ENCODE results near the gene EPB41L4B.
"Not testable (repeated sequence)": the region's sequence is repeated elsewhere in the genome, so short reads cannot be mapped to it uniquely, and the experiment has no call there.

The EPB41L4B gene

DNA sequence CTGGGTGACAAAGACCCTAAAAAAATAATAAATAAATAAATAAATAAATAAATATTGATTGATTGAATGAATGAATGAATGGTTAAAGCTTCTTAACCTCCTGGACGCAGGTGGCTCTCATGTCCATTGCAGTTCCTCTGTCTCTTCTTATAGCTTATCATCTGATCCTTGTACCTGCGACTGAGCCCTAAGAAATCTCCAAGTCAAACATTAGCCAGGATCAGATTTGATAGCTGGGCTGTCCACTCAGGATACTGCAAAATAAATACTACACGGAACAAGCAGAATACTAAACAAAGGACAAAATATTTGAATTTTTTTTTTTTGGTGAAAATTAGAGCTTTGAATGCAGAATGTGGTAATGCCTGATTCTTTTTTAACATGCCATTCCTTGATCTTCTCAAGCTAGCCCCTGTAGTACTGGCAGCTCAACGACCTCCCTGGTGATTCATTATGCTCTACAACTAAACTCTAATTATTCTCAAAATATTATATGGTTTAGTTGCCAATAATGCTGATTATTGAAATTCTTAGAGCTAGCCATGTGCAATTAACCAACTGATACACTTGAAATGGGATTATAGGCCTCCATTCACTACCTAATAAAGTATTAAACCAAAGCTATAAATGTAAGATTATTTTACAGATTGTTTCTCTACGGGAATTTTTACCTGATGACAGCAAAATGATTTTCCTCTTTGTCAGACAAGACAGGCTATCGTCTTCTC is 191.2 kb downstream of the EPB41L4B start:
- no peaks in the 10 kb centered on the region for H3K36me3 ChIP-seq (ENCODE audit: control insufficient read depth, insufficient read depth, low read length)
- DNase-seq (ENCODE audit: extremely low read depth, insufficient read length): no peak
- H3K4me3 ChIP-seq (replicated peaks; ENCODE audit: low read depth, low read length): no peak overlapping the region
- TF ChIP-seq, protein P1, sequence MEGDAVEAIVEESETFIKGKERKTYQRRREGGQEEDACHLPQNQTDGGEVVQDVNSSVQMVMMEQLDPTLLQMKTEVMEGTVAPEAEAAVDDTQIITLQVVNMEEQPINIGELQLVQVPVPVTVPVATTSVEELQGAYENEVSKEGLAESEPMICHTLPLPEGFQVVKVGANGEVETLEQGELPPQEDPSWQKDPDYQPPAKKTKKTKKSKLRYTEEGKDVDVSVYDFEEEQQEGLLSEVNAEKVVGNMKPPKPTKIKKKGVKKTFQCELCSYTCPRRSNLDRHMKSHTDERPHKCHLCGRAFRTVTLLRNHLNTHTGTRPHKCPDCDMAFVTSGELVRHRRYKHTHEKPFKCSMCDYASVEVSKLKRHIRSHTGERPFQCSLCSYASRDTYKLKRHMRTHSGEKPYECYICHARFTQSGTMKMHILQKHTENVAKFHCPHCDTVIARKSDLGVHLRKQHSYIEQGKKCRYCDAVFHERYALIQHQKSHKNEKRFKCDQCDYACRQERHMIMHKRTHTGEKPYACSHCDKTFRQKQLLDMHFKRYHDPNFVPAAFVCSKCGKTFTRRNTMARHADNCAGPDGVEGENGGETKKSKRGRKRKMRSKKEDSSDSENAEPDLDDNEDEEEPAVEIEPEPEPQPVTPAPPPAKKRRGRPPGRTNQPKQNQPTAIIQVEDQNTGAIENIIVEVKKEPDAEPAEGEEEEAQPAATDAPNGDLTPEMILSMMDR (IDR thresholded peaks at IDR 0.05; ENCODE audit: insufficient read depth, low read length, poor library complexity, severe bottlenecking): no peak
- no peaks in the 10 kb centered on the region for H3K27me3 ChIP-seq (replicated peaks; ENCODE audit: control insufficient read depth, insufficient read depth, low read length)

DNA sequence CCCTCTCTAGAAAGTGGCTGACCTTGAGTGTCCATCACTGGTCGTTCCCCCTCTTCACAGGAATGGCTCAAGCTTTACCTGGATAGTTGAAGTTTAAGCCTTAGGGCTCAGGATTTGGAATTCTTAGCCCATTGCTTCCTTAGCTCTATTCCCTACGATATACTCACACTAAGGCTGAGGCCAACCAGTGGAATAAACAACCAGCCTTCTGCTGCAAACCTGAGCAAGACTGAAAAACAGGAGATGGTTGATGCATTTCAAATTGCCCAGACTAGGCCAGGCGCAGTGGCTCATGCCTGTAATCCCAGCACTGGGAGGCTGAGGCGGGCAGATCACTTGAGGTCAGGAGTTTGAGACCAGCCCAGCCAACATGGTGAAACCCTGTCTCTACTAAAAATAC is 194.2 kb downstream of the EPB41L4B start:
- H3K36me3 ChIP-seq (ENCODE audit: control insufficient read depth, insufficient read depth, low read length); DNase-seq (ENCODE audit: extremely low read depth, insufficient read length); H3K27me3 ChIP-seq (replicated peaks; ENCODE audit: control insufficient read depth, insufficient read depth, low read length); H3K4me3 ChIP-seq (replicated peaks; ENCODE audit: low read depth, low read length): not testable (repeated sequence)

- TF ChIP-seq, protein P1 (IDR thresholded peaks at IDR 0.05; ENCODE audit: insufficient read depth, low read length, poor library complexity, severe bottlenecking): no peak
- Histone ChIP-seq H3K36me3 (ENCODE audit: control insufficient read depth, insufficient read depth, low read length) (no peaks in the 10 kb centered on the region), H3K27me3 (replicated peaks; ENCODE audit: control insufficient read depth, insufficient read depth, low read length) (no peaks in the 10 kb centered on the region), H3K4me3 (replicated peaks; ENCODE audit: low read depth, low read length) (no peak overlapping the region)
- no peak for DNase-seq (ENCODE audit: extremely low read depth, insufficient read length)
Measured at GRCh38 chr9:109124121-109124520, 196.7 kb downstream of the EPB41L4B start.

DNA sequence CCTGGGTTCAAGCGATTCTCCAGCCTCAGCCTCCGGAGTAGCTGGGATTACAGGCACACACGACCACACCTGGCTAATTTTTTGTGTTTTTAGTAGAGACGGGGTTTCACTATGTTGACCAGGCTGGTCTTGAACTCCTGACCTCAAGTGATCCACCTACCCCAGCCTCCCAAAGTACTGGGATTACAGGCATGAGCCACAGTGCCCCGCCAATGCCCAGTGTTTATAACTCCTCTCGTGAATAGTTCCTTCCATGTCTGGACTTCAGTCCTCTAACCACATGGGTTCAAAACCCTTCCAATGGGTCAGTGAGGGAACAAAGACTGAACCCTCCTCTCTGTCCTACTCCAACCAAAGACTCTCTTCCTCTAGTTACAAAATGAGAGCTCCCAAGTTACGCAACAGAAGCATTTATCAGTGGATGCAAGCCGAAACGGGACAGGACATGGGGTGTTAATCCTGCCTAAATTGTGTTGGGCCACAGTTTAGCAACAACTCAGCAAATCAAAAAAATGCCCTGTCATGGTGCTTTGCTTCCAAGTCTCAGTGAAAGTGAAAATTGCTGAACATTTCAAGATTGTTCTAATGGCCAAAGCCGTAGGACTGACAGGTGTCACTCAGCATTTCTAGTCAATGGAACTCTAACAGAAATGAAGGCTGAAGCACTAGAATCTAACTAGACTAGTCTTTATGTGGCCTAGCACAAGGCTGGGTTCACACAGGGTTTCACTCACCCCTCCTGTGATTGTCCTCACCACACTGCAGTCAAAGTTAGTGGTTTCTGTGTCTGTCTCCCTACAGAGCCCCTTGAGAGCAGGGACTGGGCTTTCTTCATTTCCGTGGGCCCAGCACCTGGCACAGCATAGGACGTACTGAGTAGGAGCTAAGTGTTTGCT is 197.9 kb downstream of the EPB41L4B start:
- H3K27me3 ChIP-seq (replicated peaks; ENCODE audit: control insufficient read depth, insufficient read depth, low read length): no peaks in the 10 kb centered on the region
- TF ChIP-seq, protein P1 (IDR thresholded peaks at IDR 0.05; ENCODE audit: insufficient read depth, low read length, poor library complexity, severe bottlenecking): no peak
- H3K4me3 ChIP-seq (replicated peaks; ENCODE audit: low read depth, low read length): no peak overlapping the region
- DNase-seq (ENCODE audit: extremely low read depth, insufficient read length): no peak
- no peaks in the 10 kb centered on the region for H3K36me3 ChIP-seq (ENCODE audit: control insufficient read depth, insufficient read depth, low read length)
